ENCODE data around the gene RABGGTA. TPM values are rescaled to one million over a fixed set of nuclear protein-coding genes. Genes with fewer than 3 reads are reported as not detected.

RABGGTA gene
- total and polyA plus RNA-seq, 9 of the 15 experiments (the other 6 are each of a cell fraction or from before 2014, with no cell fraction given) = 4.5 to 24.2 (median 15.5) TPM

GRCh38 chr14:24291446-24292117 lies 20.2 kb upstream of the RABGGTA start:
- POLR2A ChIA-PET = interaction anchor here (0.6 to 1.0 kb wide), 3 partner anchors 27 to 49 kb away, joined by 3 to 4 read pairs (median 4); partner anchors contain the start of gene TINF2
- no TSS peak for BruUV-seq (replicated peaks)
- Histone ChIP-seq H3K4me2 (ENCODE audit: insufficient read depth, low read length) (no peak overlapping the region), H3K9ac (ENCODE audit: insufficient read depth in 1 of 2, low read depth in 2 of 2, low read length in 2 of 2) (no peak overlapping the region), H3K36me3 (ENCODE audit: control insufficient read depth, insufficient read depth, low read length) (peaks cover 38% of the 10 kb centered on the region), H3K4me1 (replicated peaks in 1 of 2; ENCODE audit: control insufficient read depth in 2 of 2, insufficient read depth in 2 of 2, low read length in 2 of 2) (peaks cover 0 to 1% of the 10 kb centered on the region in 2 experiments; a peak in 2 of 5 replicates), H4K20me1 (replicated peaks; ENCODE audit: control insufficient read depth, insufficient read depth, low read length) (no peaks in the 10 kb centered on the region), H3K9me1 (ENCODE audit: control insufficient read depth, insufficient read depth, low read length) (peaks cover 1% of the 10 kb centered on the region), H3K9me3 (replicated peaks; ENCODE audit: control insufficient read depth, insufficient read depth, low read depth, low read length) (no peaks in the 10 kb centered on the region), H3K27me3 (ENCODE audit: control insufficient read depth in 2 of 2, insufficient read depth in 2 of 2, low read length in 2 of 2) (no peaks in the 10 kb centered on the region), H3K79me2 (ENCODE audit: control insufficient read depth, insufficient read depth, low read length) (no peaks in the 10 kb centered on the region), H3K27ac (ENCODE audit: extremely low read depth, low read depth, low read length) (no peak overlapping the region), H2AFZ (ENCODE audit: low read depth, low read length) (no peak overlapping the region), H3K4me3 (no peak overlapping the region)
- ATAC-seq (no peak), DNase-seq (ENCODE audit: extremely low read depth in 1 of 4, low spot score in 3 of 4) (no peak), FAIRE-seq (no peak)
- WGBS (ENCODE audit: insufficient coverage, low coverage, missing lambda C conversion rate) = 60% methylated on average over 2 of the region's 3 CpGs
- CTCF ChIA-PET (ENCODE audit: low intra/inter-chr PET ratio) = no interaction called here
- TF ChIP-seq RHOXF2B (CRISPR knock-in tag; conservative IDR thresholded peaks at IDR 0.05) (no peak), TEAD2 (tag; IDR thresholded peaks at IDR 0.05) (no peak), MYBL2 (IDR thresholded peaks at IDR 0.05; ENCODE audit: low read depth) (no peak), MYBL2 (CRISPR knock-in tag; IDR thresholded peaks at IDR 0.05; ENCODE audit: borderline replicate concordance) (no peak), TAF1 (IDR thresholded peaks at IDR 0.05; ENCODE audit: control insufficient read depth, extremely low read depth, insufficient read depth, low read length, severe bottlenecking) (no peak)
- TF ChIP-seq, protein P1, sequence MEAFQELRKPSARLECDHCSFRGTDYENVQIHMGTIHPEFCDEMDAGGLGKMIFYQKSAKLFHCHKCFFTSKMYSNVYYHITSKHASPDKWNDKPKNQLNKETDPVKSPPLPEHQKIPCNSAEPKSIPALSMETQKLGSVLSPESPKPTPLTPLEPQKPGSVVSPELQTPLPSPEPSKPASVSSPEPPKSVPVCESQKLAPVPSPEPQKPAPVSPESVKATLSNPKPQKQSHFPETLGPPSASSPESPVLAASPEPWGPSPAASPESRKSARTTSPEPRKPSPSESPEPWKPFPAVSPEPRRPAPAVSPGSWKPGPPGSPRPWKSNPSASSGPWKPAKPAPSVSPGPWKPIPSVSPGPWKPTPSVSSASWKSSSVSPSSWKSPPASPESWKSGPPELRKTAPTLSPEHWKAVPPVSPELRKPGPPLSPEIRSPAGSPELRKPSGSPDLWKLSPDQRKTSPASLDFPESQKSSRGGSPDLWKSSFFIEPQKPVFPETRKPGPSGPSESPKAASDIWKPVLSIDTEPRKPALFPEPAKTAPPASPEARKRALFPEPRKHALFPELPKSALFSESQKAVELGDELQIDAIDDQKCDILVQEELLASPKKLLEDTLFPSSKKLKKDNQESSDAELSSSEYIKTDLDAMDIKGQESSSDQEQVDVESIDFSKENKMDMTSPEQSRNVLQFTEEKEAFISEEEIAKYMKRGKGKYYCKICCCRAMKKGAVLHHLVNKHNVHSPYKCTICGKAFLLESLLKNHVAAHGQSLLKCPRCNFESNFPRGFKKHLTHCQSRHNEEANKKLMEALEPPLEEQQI (IDR thresholded peaks at IDR 0.05) = no peak
- intact Hi-C loops (cut with micrococcal nuclease) = no loop called here
- in situ Hi-C loops (cut with MboI) = loop anchor here (10.0 kb wide), 1 partner anchor 277 kb away; no protein-coding TSS in a partner anchor

All from K562 (cell line).